Body of pancreas (tissue), 4 donors: ENCODE data around the gene RNF151.

Experiments
- POLR2A ChIP-seq, 3 donors: fragments of 450-650 bp; IDR thresholded peaks; one replicate each; pipeline ENCODE4 v1.6.1; 2016; ENCODE audit warnings: antibody characterized with exemption in 3 of 3, mild to moderate bottlenecking in 2 of 3
- TF ChIP-seq, protein P1 (sequence below), 7 experiments: fragments of 450-650 bp in 4 of 7; fragments of 200-600 bp in 3 of 7; sonication (generic) in 3 of 7; IDR thresholded peaks; one replicate each; pipeline ENCODE4 v1.5.1; 2016 to 2019; ENCODE audit warnings: antibody characterized with exemption in 7 of 7

- TF ChIP-seq, protein P1, sequence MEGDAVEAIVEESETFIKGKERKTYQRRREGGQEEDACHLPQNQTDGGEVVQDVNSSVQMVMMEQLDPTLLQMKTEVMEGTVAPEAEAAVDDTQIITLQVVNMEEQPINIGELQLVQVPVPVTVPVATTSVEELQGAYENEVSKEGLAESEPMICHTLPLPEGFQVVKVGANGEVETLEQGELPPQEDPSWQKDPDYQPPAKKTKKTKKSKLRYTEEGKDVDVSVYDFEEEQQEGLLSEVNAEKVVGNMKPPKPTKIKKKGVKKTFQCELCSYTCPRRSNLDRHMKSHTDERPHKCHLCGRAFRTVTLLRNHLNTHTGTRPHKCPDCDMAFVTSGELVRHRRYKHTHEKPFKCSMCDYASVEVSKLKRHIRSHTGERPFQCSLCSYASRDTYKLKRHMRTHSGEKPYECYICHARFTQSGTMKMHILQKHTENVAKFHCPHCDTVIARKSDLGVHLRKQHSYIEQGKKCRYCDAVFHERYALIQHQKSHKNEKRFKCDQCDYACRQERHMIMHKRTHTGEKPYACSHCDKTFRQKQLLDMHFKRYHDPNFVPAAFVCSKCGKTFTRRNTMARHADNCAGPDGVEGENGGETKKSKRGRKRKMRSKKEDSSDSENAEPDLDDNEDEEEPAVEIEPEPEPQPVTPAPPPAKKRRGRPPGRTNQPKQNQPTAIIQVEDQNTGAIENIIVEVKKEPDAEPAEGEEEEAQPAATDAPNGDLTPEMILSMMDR (IDR thresholded peaks at IDR 0.05) = peak; percentile 51 to 86 (median 63)
- TF ChIP-seq POLR2A (IDR thresholded peaks at IDR 0.05) = peak; percentile 92 to 95 (median 93)
Measured at GRCh38 chr16:1959269-1960039, 7.2 kb upstream of the RNF151 start, which contains the start of gene NDUFB10.
